ENCODE data around the gene BTN3A1.
"Not testable (repeated sequence)": the region's sequence is repeated elsewhere in the genome, so short reads cannot be mapped to it uniquely, and the experiment has no call there.

- TF ChIP-seq POLR2A (IDR thresholded peaks at IDR 0.05; ENCODE audit: extremely low read depth, insufficient read length); CTCF (IDR thresholded peaks at IDR 0.05; ENCODE audit: low read depth, low read length); MAX (IDR thresholded peaks at IDR 0.05; ENCODE audit: low read depth, low read length): not testable (repeated sequence)
Observed at GRCh38 chr6:26357543-26357942, 44.5 kb upstream of the BTN3A1 start.

Data from NB4 (cell line).